ENCODE measurements around the gene GART. TPM values are rescaled to one million over a fixed set of nuclear protein-coding genes. Genes with fewer than 3 reads are reported as not detected.

Gene GART
- total RNA-seq, 1 experiment from 2014 or later, result 240 TPM

DNA sequence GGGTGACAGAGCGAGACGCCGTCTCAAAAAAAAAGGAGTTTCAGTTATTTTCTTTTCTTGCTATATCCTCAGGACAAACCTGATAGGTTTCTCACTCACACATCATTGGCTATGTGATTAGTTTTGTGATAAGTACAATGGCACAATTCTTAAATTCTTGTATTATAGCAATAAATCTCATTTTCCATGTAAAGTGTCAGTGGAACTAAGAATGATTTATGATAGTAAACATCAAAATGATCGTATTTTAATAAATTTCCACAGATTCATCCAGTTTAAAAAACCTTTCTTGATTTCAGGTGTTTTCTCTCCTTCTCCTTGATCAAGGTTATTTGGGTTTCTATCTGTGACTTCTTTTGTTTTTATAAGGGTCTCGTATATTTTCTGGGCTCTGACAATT, 53.9 kb downstream of the GART start:
- no peak overlapping the region for H3K4me3 Mint-ChIP-seq (ENCODE audit: unreplicated experiment)
- no peaks in the 10 kb centered on the region for H3K27me3 Mint-ChIP-seq (ENCODE audit: insufficient read depth, unreplicated experiment)
- peaks cover 7% of the 10 kb centered on the region for H3K4me1 Mint-ChIP-seq (ENCODE audit: insufficient read depth, unreplicated experiment)
- TF ChIP-seq, protein P1, sequence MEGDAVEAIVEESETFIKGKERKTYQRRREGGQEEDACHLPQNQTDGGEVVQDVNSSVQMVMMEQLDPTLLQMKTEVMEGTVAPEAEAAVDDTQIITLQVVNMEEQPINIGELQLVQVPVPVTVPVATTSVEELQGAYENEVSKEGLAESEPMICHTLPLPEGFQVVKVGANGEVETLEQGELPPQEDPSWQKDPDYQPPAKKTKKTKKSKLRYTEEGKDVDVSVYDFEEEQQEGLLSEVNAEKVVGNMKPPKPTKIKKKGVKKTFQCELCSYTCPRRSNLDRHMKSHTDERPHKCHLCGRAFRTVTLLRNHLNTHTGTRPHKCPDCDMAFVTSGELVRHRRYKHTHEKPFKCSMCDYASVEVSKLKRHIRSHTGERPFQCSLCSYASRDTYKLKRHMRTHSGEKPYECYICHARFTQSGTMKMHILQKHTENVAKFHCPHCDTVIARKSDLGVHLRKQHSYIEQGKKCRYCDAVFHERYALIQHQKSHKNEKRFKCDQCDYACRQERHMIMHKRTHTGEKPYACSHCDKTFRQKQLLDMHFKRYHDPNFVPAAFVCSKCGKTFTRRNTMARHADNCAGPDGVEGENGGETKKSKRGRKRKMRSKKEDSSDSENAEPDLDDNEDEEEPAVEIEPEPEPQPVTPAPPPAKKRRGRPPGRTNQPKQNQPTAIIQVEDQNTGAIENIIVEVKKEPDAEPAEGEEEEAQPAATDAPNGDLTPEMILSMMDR (IDR thresholded peaks at IDR 0.05; ENCODE audit: unreplicated experiment), result no peak
- H3K9me3 Mint-ChIP-seq (ENCODE audit: unreplicated experiment), result no peaks in the 10 kb centered on the region
- H3K36me3 Mint-ChIP-seq (ENCODE audit: insufficient read depth, unreplicated experiment), result no peaks in the 10 kb centered on the region
- intact Hi-C loops (cut with micrococcal nuclease), result no loop called here
- no peak overlapping the region for H3K27ac Mint-ChIP-seq (ENCODE audit: low read depth, unreplicated experiment)
- CTCF ChIA-PET, result interaction anchor here (0.7 kb wide), 1 partner anchor 9 kb away, joined by 3 read pairs; no protein-coding TSS in a partner anchor
- no peak for DNase-seq (ENCODE audit: unreplicated experiment)
- POLR2A ChIA-PET, result interaction anchor here (1.2 kb wide), 1 partner anchor 8 kb away, joined by 8 read pairs; the partner anchor contains the start of gene TMEM50B
- BruUV-seq (replicated peaks), result no TSS peak

DNA sequence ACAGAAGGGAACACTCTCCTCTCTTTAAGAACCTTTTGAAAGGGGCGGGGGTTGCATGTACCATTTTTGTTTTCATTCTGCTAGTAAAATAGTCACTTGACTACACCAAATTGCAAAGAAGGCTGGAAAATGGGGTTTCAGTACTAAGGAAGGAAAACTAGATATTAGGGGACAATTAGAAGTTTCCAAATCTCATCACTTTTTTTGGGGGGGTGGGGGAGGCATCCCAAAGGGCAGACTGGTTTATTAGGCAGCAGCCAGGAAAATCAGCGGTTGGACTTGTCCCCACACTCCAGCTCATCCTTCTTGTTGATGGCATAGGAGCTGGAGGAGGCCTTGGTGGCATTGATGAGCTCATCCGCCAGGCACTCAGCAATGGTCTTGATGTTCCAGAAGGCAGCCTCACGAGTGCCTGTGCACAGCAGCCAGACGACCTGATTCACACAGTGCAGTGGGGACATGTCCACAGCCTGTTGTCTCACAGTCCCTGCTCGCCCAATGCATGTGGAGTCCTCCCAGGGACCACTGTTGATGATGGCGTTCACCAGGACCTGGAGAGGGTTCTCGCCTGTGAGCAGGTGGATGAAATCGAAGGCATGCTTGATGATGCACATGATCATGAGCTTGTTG, 60.5 kb downstream of the GART start:
- DNase-seq (ENCODE audit: unreplicated experiment), result no peak
- CTCF ChIA-PET, result interaction anchor here (1.5 to 2.2 kb wide), 2 partner anchors 9 to 20 kb away, joined by 4 to 11 read pairs; partner anchors contain the start of gene DNAJC28
- TF ChIP-seq, protein P1 (IDR thresholded peaks at IDR 0.05; ENCODE audit: unreplicated experiment), result no peak
- H3K4me1 Mint-ChIP-seq (ENCODE audit: insufficient read depth, unreplicated experiment), result peaks cover 5% of the 10 kb centered on the region
- H3K36me3 Mint-ChIP-seq (ENCODE audit: insufficient read depth, unreplicated experiment), result peaks cover 3% of the 10 kb centered on the region
- H3K4me3 Mint-ChIP-seq (ENCODE audit: unreplicated experiment), result no peak overlapping the region
- no TSS peak for BruUV-seq (replicated peaks)
- intact Hi-C loops (cut with micrococcal nuclease), result no loop called here
- POLR2A ChIA-PET, result interaction anchor here (1.2 to 5.4 kb wide), 4 partner anchors 10 to 61 kb away, joined by 3 to 92 read pairs (median 43); partner anchors contain the start of genes DNAJC28, GART and SON
- no peaks in the 10 kb centered on the region for H3K9me3 Mint-ChIP-seq (ENCODE audit: unreplicated experiment)
- no peaks in the 10 kb centered on the region for H3K27me3 Mint-ChIP-seq (ENCODE audit: insufficient read depth, unreplicated experiment)
- H3K27ac Mint-ChIP-seq (ENCODE audit: low read depth, unreplicated experiment), result no peak overlapping the region

DNA sequence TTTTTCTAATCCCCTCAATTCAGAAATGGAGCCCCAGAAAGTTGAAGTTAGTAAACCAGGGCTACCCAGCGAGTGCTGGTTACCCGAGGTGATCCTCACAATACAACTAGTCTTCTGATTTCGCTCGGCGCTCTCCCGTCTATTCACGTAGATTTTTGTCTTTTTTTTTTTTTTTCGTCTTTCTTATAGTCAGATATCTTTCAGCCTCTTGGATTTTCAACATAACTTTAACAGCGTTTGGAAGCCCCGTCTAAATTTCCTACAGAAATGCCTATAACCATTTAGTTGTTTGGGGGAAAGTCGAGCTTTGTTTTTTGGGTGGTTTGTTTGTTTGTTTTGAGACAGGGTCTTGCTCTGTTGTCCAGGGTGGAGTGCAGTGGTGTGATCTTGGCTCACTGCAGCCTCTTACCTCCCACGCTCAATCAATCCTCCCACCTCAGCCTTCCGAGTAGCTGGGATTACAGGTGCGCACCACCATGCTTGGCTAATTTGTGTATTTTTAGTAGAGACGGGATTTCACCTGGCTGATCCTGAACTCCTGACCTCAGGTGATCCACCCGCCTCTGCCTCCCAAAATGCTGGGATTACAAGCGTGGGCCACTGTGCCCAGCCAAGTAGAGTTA, 61.3 kb downstream of the GART start:
- intact Hi-C loops (cut with micrococcal nuclease), result no loop called here
- no peaks in the 10 kb centered on the region for H3K9me3 Mint-ChIP-seq (ENCODE audit: unreplicated experiment)

More for the DNA sequence above, 61.3 kb downstream of the GART start:
- ChIA-PET CTCF (interaction anchor here (0.6 to 2.2 kb wide), 5 partner anchors 10 to 54 kb away, joined by 3 to 11 read pairs (median 4); partner anchors contain the start of gene DNAJC28), POLR2A (interaction anchor here (0.5 to 5.4 kb wide), 26 partner anchors 8 to 801 kb away, joined by 3 to 92 read pairs (median 4); partner anchors contain the start of genes DNAJC28, GART, IFNAR1 and IFNGR2)
- Mint-ChIP-seq H3K36me3 (ENCODE audit: insufficient read depth, unreplicated experiment) (peaks cover 6% of the 10 kb centered on the region), H3K4me3 (ENCODE audit: unreplicated experiment) (peak overlapping the region; percentile 87), H3K27me3 (ENCODE audit: insufficient read depth, unreplicated experiment) (no peaks in the 10 kb centered on the region), H3K27ac (ENCODE audit: low read depth, unreplicated experiment) (peak overlapping the region; percentile 74), H3K4me1 (ENCODE audit: insufficient read depth, unreplicated experiment) (peaks cover 5% of the 10 kb centered on the region)
- DNase-seq (ENCODE audit: unreplicated experiment), result no peak
- TSS peak; percentile 69 for BruUV-seq (replicated peaks)
- TF ChIP-seq, protein P1 (IDR thresholded peaks at IDR 0.05; ENCODE audit: unreplicated experiment), result no peak
